ENCODE results near the gene APOOL. TPM values are rescaled to one million over a fixed set of nuclear protein-coding genes. Genes with fewer than 3 reads are reported as not detected.

The APOOL gene
- total RNA-seq, 1 experiment from 2014 or later: 15.4 TPM

- no peak overlapping the region for H3K27ac ChIP-seq (ENCODE audit: low read length)
- no peak overlapping the region for H3K9ac ChIP-seq (ENCODE audit: low read length)
- no peaks in the 10 kb centered on the region for H4K20me1 ChIP-seq (ENCODE audit: low read length)
- TF ChIP-seq EZH2phosphoT487 (IDR thresholded peaks at IDR 0.05; ENCODE audit: borderline replicate concordance, low read length): no peak
- H3K36me3 ChIP-seq (ENCODE audit: low read depth, low read length): peaks cover 12% of the 10 kb centered on the region
- no peak overlapping the region for H3K4me3 ChIP-seq (ENCODE audit: low read length)
- H2AFZ ChIP-seq (ENCODE audit: low read length): no peak overlapping the region
- H3F3A ChIP-seq (ENCODE audit: low read length, unreplicated experiment): no peaks in the 10 kb centered on the region
- H3K4me2 ChIP-seq (ENCODE audit: low read length): no peak overlapping the region
- no peaks in the 10 kb centered on the region for H3K4me1 ChIP-seq (ENCODE audit: insufficient read depth, low read length)
- POLR2A ChIA-PET (ENCODE audit: unreplicated experiment): no interaction called here
- intact Hi-C loops (cut with micrococcal nuclease): no loop called here
- H3K27me3 ChIP-seq (ENCODE audit: low read length): no peaks in the 10 kb centered on the region
- no peaks in the 10 kb centered on the region for H3K9me2 ChIP-seq (replicated peaks; ENCODE audit: low read length)
- peaks cover 47% of the 10 kb centered on the region for H3K79me2 ChIP-seq (ENCODE audit: low read length)
- no TSS peak for BruUV-seq (replicated peaks)
- ATAC-seq (no peak), DNase-seq (no peak)
- 0 out of 2 replicates have a peak, but pooled peaks cover 4% of the 10 kb centered on the region for H3K9me3 ChIP-seq (ENCODE audit: low read length)
- CTCF ChIA-PET: no interaction called here
Measured at GRCh38 chrX:85017721-85018120, 14.0 kb downstream of the APOOL start.

- Histone ChIP-seq H3K4me2 (ENCODE audit: low read length) (no peak overlapping the region), H3K9me2 (replicated peaks; ENCODE audit: low read length) (no peaks in the 10 kb centered on the region), H3K36me3 (ENCODE audit: low read depth, low read length) (peaks cover 12% of the 10 kb centered on the region), H2AFZ (ENCODE audit: low read length) (no peak overlapping the region), H3K9me3 (ENCODE audit: low read length) (0 out of 2 replicates have a peak, but pooled peaks cover 4% of the 10 kb centered on the region), H3K4me1 (ENCODE audit: insufficient read depth, low read length) (no peaks in the 10 kb centered on the region), H4K20me1 (ENCODE audit: low read length) (no peaks in the 10 kb centered on the region), H3K27me3 (ENCODE audit: low read length) (no peaks in the 10 kb centered on the region), H3K9ac (ENCODE audit: low read length) (no peak overlapping the region), H3F3A (ENCODE audit: low read length, unreplicated experiment) (no peaks in the 10 kb centered on the region), H3K79me2 (ENCODE audit: low read length) (peaks cover 40% of the 10 kb centered on the region), H3K27ac (ENCODE audit: low read length) (no peak overlapping the region), H3K4me3 (ENCODE audit: low read length) (no peak overlapping the region)
- ChIA-PET POLR2A (ENCODE audit: unreplicated experiment) (no interaction called here), CTCF (no interaction called here)
- ATAC-seq: no peak
- no peak for TF ChIP-seq EZH2phosphoT487 (IDR thresholded peaks at IDR 0.05; ENCODE audit: borderline replicate concordance, low read length)
- no peak for TF ChIP-seq CTCF (conservative IDR thresholded peaks at IDR 0.05; ENCODE audit: low read depth, low read length)
- TF ChIP-seq EZH2 (IDR thresholded peaks at IDR 0.05; ENCODE audit: low read length, unreplicated experiment): no peak
- no peak for DNase-seq
- BruUV-seq (replicated peaks): no TSS peak
- intact Hi-C loops (cut with micrococcal nuclease): no loop called here
Measured at GRCh38 chrX:85018471-85018870, 14.8 kb downstream of the APOOL start.

GRCh38 chrX:85020216-85020615 lies 16.5 kb downstream of the APOOL start:
- H4K20me1 ChIP-seq (ENCODE audit: low read length): no peaks in the 10 kb centered on the region
- CTCF ChIA-PET: no interaction called here
- ATAC-seq (no peak), DNase-seq (no peak)
- no peak overlapping the region for H3K4me2 ChIP-seq (ENCODE audit: low read length)
- TF ChIP-seq CTCF (conservative IDR thresholded peaks at IDR 0.05; ENCODE audit: low read depth, low read length): no peak
- TF ChIP-seq EZH2phosphoT487 (IDR thresholded peaks at IDR 0.05; ENCODE audit: borderline replicate concordance, low read length): no peak
- TF ChIP-seq EZH2 (IDR thresholded peaks at IDR 0.05; ENCODE audit: low read length, unreplicated experiment): no peak
- no peak overlapping the region for H3K9ac ChIP-seq (ENCODE audit: low read length)
- H3K4me3 ChIP-seq (ENCODE audit: low read length): no peak overlapping the region
- BruUV-seq (replicated peaks): no TSS peak
- POLR2A ChIA-PET (ENCODE audit: unreplicated experiment): no interaction called here
- peaks cover 22% of the 10 kb centered on the region for H3K79me2 ChIP-seq (ENCODE audit: low read length)
- no peaks in the 10 kb centered on the region for H3K9me2 ChIP-seq (replicated peaks; ENCODE audit: low read length)
- no peak overlapping the region for H3K27ac ChIP-seq (ENCODE audit: low read length)
- H3K9me3 ChIP-seq (ENCODE audit: low read length): 0 out of 2 replicates have a peak, but pooled peaks cover 4% of the 10 kb centered on the region
- no peaks in the 10 kb centered on the region for H3F3A ChIP-seq (ENCODE audit: low read length, unreplicated experiment)
- no peaks in the 10 kb centered on the region for H3K27me3 ChIP-seq (ENCODE audit: low read length)
- peaks cover 12% of the 10 kb centered on the region for H3K36me3 ChIP-seq (ENCODE audit: low read depth, low read length)
- H2AFZ ChIP-seq (ENCODE audit: low read length): no peak overlapping the region
- intact Hi-C loops (cut with micrococcal nuclease): no loop called here
- no peaks in the 10 kb centered on the region for H3K4me1 ChIP-seq (ENCODE audit: insufficient read depth, low read length)

Data from PC-3 (cell line).